H9 (cell line): Measurements from ENCODE around the gene HOATZ. TPM values are rescaled to one million over a fixed set of nuclear protein-coding genes. Genes with fewer than 3 reads are reported as not detected.

Experiments used
- DNase-seq: peaks from one replicate; pipeline ENCODE4 v3.0.0-alpha.2; 2017
- H2AFZ ChIP-seq: one replicate; pipeline ENCODE4 v1.6.1; 2013; ENCODE audit warnings: mild to moderate bottlenecking, low read length, control low read depth, moderate library complexity
- H2AK5ac ChIP-seq: 2 replicates; pipeline ENCODE4 v1.6.1; 2013; ENCODE audit warnings: low read length, control low read depth, mixed read lengths; ENCODE audit not compliant: insufficient read length
- H2BK120ac ChIP-seq: one replicate; pipeline ENCODE4 v1.6.1; 2013; ENCODE audit warnings: low read depth, mild to moderate bottlenecking, low read length, control low read depth, inconsistent platforms; ENCODE audit not compliant: poor library complexity, severe bottlenecking
- H2BK12ac ChIP-seq: 2 replicates; pipeline ENCODE4 v1.6.1; 2013; ENCODE audit warnings: low read length, control low read depth, mixed read lengths, low read depth; ENCODE audit not compliant: insufficient read length
- H2BK15ac ChIP-seq: 2 replicates; pipeline ENCODE4 v1.6.1; 2013; ENCODE audit warnings: low read depth, low read length, control low read depth
- H2BK20ac ChIP-seq: one replicate; pipeline ENCODE4 v1.6.1; 2013; ENCODE audit warnings: low read depth, mild to moderate bottlenecking, low read length, control low read depth, inconsistent platforms; ENCODE audit not compliant: poor library complexity, severe bottlenecking
- H2BK5ac ChIP-seq: 2 replicates; pipeline ENCODE4 v1.6.1; 2013; ENCODE audit warnings: low read length, control low read depth, mixed read lengths; ENCODE audit not compliant: insufficient read length
- H3K14ac ChIP-seq: 2 replicates; pipeline ENCODE4 v1.6.1; 2013; ENCODE audit warnings: low read length, control low read depth; ENCODE audit not compliant: insufficient read depth
- H3K18ac ChIP-seq: 2 replicates; pipeline ENCODE4 v1.6.1; 2013; ENCODE audit warnings: low read depth, mild to moderate bottlenecking, mixed read lengths, low read length, control low read depth; ENCODE audit not compliant: insufficient read length
- H3K23ac ChIP-seq: 2 replicates; pipeline ENCODE4 v1.6.1; 2013; ENCODE audit warnings: low read length, control low read depth, mixed read lengths, low read depth; ENCODE audit not compliant: insufficient read length
- H3K23me2 ChIP-seq: 2 replicates; pipeline ENCODE4 v1.6.1; 2013; ENCODE audit warnings: low read depth, mild to moderate bottlenecking, mixed read lengths, low read length, control low read depth; ENCODE audit not compliant: insufficient read length, poor library complexity, severe bottlenecking
- H3K27ac ChIP-seq: 2 replicates; pipeline ENCODE4 v1.5.1; 2013; ENCODE audit warnings: low read length, control low read depth, mixed read lengths, low read depth; ENCODE audit not compliant: insufficient read length
- H3K27me3 ChIP-seq: 2 replicates; pipeline ENCODE4 v1.6.1; 2013; ENCODE audit warnings: low read length, control low read depth, inconsistent platforms; ENCODE audit not compliant: insufficient read depth
- H3K4ac ChIP-seq: 2 replicates; pipeline ENCODE4 v1.6.1; 2013; ENCODE audit warnings: low read depth, mild to moderate bottlenecking, control low read depth, inconsistent platforms, low read length, moderate library complexity
- H3K4me1 ChIP-seq: 2 replicates; pipeline ENCODE4 v1.6.1; 2013; ENCODE audit warnings: low read length, control low read depth, inconsistent platforms; ENCODE audit not compliant: insufficient read depth
- H3K4me2 ChIP-seq: 2 replicates; pipeline ENCODE4 v1.6.1; 2013; ENCODE audit warnings: low read length, control low read depth, mixed read lengths; ENCODE audit not compliant: insufficient read length, insufficient read depth
- H3K56ac ChIP-seq: 2 replicates; pipeline ENCODE4 v1.6.1; 2013; ENCODE audit warnings: low read depth, mild to moderate bottlenecking, mixed read lengths, low read length, control low read depth; ENCODE audit not compliant: insufficient read length
- H3K79me1 ChIP-seq: 2 replicates; pipeline ENCODE4 v1.6.1; 2013; ENCODE audit warnings: low read depth, mild to moderate bottlenecking, moderate library complexity, low read length, control low read depth, inconsistent platforms; ENCODE audit not compliant: insufficient read depth, poor library complexity, severe bottlenecking
- H3K79me2 ChIP-seq: 2 replicates; pipeline ENCODE4 v1.6.1; 2013; ENCODE audit warnings: low read length, control low read depth, inconsistent platforms; ENCODE audit not compliant: insufficient read depth
- H3K9ac ChIP-seq: 2 replicates; pipeline ENCODE4 v1.6.1; 2013; ENCODE audit warnings: low read length, control low read depth, mixed read lengths; ENCODE audit not compliant: insufficient read length; ENCODE audit errors: extremely low read depth
- H3K9me3 ChIP-seq: one replicate; pipeline ENCODE4 v1.6.1; 2013; ENCODE audit warnings: low read depth, low read length, inconsistent platforms; ENCODE audit not compliant: control insufficient read depth
- H3T11ph ChIP-seq: one replicate; pipeline ENCODE4 v1.6.1; 2013; ENCODE audit warnings: mild to moderate bottlenecking, low read length, control low read depth, inconsistent platforms
- H4K20me1 ChIP-seq: one replicate; pipeline ENCODE4 v1.6.1; 2013; ENCODE audit not compliant: control insufficient read depth, insufficient read length, insufficient read depth
- H4K5ac ChIP-seq: 2 replicates; pipeline ENCODE4 v1.6.1; 2013; ENCODE audit warnings: low read depth, mild to moderate bottlenecking, mixed read lengths, low read length, control low read depth; ENCODE audit not compliant: insufficient read length
- H4K8ac ChIP-seq: replicated peaks from 2 replicates; pipeline ENCODE4 v1.6.1; 2013; ENCODE audit warnings: low read length, control low read depth, mixed read lengths, low read depth; ENCODE audit not compliant: insufficient read length
- H4K91ac ChIP-seq: 2 replicates; pipeline ENCODE4 v1.6.1; 2013; ENCODE audit warnings: low read depth, mild to moderate bottlenecking, moderate library complexity, mixed read lengths, low read length, control low read depth; ENCODE audit not compliant: insufficient read length
- H3K27ac Mint-ChIP-seq, 3 experiments: 2 replicates in 2 of 3; 3 replicates in 1 of 3; pipeline ENCODE4 v1.8.0; 2020 to 2021; ENCODE audit warnings: mixed read lengths in 3 of 3, mild to moderate bottlenecking in 1 of 3, moderate library complexity in 1 of 3
- H3K27me3 Mint-ChIP-seq: 2 replicates; pipeline ENCODE4 v1.8.0; 2021; ENCODE audit warnings: low read depth, mild to moderate bottlenecking, moderate library complexity, mixed read lengths
- H3K36me3 Mint-ChIP-seq, 3 experiments: 2 replicates in 2 of 3; 3 replicates in 1 of 3; pipeline ENCODE4 v1.8.0; 2020 to 2021; ENCODE audit warnings: low read depth in 3 of 3, mixed read lengths in 3 of 3; ENCODE audit not compliant: insufficient read depth in 1 of 3
- H3K4me1 Mint-ChIP-seq, 2 experiments: 2 replicates each; pipeline ENCODE4 v1.8.0; 2020; ENCODE audit warnings: mixed read lengths in 2 of 2
- H3K4me3 Mint-ChIP-seq, 2 experiments: 2 replicates in 1 of 2; 3 replicates in 1 of 2; pipeline ENCODE4 v1.8.0; 2020 to 2021; ENCODE audit warnings: mild to moderate bottlenecking in 2 of 2, mixed read lengths in 2 of 2, moderate library complexity in 1 of 2
- H3K9me3 Mint-ChIP-seq, 2 experiments: 2 replicates in 1 of 2; 3 replicates in 1 of 2; pipeline ENCODE4 v1.8.0; 2020; ENCODE audit warnings: mild to moderate bottlenecking in 2 of 2, mixed read lengths in 2 of 2, moderate library complexity in 1 of 2
- WGBS: extraction: QIAGEN DNeasy Blood & Tissue Kit; methylation state at CpG from one replicate; pipeline ENCODE4 v1.1.7; 2013; ENCODE audit warnings: missing lambda C conversion rate, low lambda C conversion rate, mixed read lengths; ENCODE audit not compliant: insufficient read length; ENCODE audit errors: extremely low coverage; 5-methylcytosine and 5-hydroxymethylcytosine counted together
- total RNA-seq: library from RNA; stranded (reverse); gene quantifications from 2 replicates; pipeline ENCODE4 v1.2.1, GENCODE V29; 2021
- TF ChIP-seq, protein P1 (sequence below): fragments of 200-600 bp; sonication (generic); conservative IDR thresholded peaks from 3 replicates; pipeline ENCODE4 v1.8.0; 2021; ENCODE audit warnings: antibody characterized with exemption, mild to moderate bottlenecking

HOATZ gene
- total RNA-seq, 1 experiment from 2014 or later = not detected

DNA sequence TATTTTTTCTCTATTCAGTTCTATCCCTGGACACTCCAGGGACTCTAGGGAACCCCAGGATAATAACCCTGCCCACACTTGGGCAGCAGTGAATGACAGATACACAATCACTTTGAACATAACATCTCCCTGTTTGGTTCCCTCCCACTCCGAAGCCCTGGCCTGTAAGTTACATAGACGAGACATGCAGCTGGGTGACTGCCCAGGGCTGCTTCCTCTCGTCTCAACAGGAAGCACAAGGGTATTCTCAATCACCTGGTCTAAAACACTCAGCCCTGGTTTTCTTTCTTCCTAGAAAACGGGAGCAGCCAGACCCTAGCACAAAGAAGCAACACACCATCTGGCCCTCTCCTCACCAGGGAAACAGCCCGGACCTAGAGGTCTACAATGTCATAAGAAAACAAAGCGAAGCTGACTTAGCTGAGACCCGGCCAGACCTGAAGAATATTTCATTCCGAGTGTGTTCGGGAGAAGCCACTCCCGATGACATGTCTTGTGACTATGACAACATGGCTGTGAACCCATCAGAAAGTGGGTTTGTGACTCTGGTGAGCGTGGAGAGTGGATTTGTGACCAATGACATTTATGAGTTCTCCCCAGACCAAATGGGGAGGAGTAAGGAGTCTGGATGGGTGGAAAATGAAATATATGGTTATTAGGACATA is 45.4 kb downstream of the HOATZ start:
- Histone ChIP-seq H3K56ac (no peak overlapping the region), H3K23me2 (no peaks in the 10 kb centered on the region), H2BK5ac (no peak overlapping the region), H3K4me1 (peaks cover 6% of the 10 kb centered on the region; the same call in 1 of the 2 replicates), H2BK120ac (no peak overlapping the region), H3K23ac (no peak overlapping the region), H3K27ac (no peak overlapping the region), H4K8ac (no peak overlapping the region), H2AK5ac (no peak overlapping the region), H2BK15ac (no peak overlapping the region), H3K9me3 (peaks cover 7% of the 10 kb centered on the region), H3K79me1 (no peaks in the 10 kb centered on the region), H2AFZ (no peak overlapping the region), H3K4ac (no peak overlapping the region), H3K79me2 (no peaks in the 10 kb centered on the region), H4K91ac (no peak overlapping the region), H4K5ac (no peak overlapping the region), H3K27me3 (no peaks in the 10 kb centered on the region), H3K18ac (no peak overlapping the region), H2BK12ac (no peak overlapping the region), H3K9ac (no peak overlapping the region), H3K4me2 (no peak overlapping the region), H3K14ac (no peak overlapping the region), H2BK20ac (no peak overlapping the region), H3T11ph (no peak overlapping the region), H4K20me1 (no peaks in the 10 kb centered on the region)
- WGBS = no CpG with 5 or more reads among the region's 11 CpGs
- DNase-seq = no peak
- peaks cover 13 to 17% of the 10 kb centered on the region in 2 experiments for H3K9me3 Mint-ChIP-seq
- TF ChIP-seq, protein P1, sequence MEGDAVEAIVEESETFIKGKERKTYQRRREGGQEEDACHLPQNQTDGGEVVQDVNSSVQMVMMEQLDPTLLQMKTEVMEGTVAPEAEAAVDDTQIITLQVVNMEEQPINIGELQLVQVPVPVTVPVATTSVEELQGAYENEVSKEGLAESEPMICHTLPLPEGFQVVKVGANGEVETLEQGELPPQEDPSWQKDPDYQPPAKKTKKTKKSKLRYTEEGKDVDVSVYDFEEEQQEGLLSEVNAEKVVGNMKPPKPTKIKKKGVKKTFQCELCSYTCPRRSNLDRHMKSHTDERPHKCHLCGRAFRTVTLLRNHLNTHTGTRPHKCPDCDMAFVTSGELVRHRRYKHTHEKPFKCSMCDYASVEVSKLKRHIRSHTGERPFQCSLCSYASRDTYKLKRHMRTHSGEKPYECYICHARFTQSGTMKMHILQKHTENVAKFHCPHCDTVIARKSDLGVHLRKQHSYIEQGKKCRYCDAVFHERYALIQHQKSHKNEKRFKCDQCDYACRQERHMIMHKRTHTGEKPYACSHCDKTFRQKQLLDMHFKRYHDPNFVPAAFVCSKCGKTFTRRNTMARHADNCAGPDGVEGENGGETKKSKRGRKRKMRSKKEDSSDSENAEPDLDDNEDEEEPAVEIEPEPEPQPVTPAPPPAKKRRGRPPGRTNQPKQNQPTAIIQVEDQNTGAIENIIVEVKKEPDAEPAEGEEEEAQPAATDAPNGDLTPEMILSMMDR = no peak
- H3K27me3 Mint-ChIP-seq = no peaks in the 10 kb centered on the region
- H3K4me1 Mint-ChIP-seq = peaks cover 28 to 35% of the 10 kb centered on the region in 2 experiments
- peaks cover 10 to 27% (median 16%) of the 10 kb centered on the region in 3 experiments for H3K36me3 Mint-ChIP-seq
- H3K27ac Mint-ChIP-seq = no peak overlapping the region
- H3K4me3 Mint-ChIP-seq = no peak overlapping the region
